Measurements from ENCODE around the gene KIF26B.

Gene KIF26B

GRCh38 chr1:245245021-245245667 lies 90.4 kb downstream of the KIF26B start:
- DNase-seq = no peak

GRCh38 chr1:245246433-245246832 lies 91.6 kb downstream of the KIF26B start:
- no peak for DNase-seq

GRCh38 chr1:245247356-245247755 lies 92.6 kb downstream of the KIF26B start:
- no peak for DNase-seq

- DNase-seq = no peak
These were observed 93.0 kb downstream of the KIF26B start for GRCh38 chr1:245247801-245248200.

- no peak for DNase-seq
These were observed 93.5 kb downstream of the KIF26B start for GRCh38 chr1:245248231-245248731.

- no peak for DNase-seq
These were observed 101.0 kb downstream of the KIF26B start for GRCh38 chr1:245255783-245256182.

- peak; percentile 1 for DNase-seq
These were observed 101.7 kb downstream of the KIF26B start for GRCh38 chr1:245256528-245256927.

GRCh38 chr1:245258271-245258920 lies 103.6 kb downstream of the KIF26B start:
- peak; percentile 2 for DNase-seq

GRCh38 chr1:245260110-245260882 lies 105.5 kb downstream of the KIF26B start:
- peak; percentile 5 for DNase-seq

- DNase-seq = no peak
These were observed 106.1 kb downstream of the KIF26B start for GRCh38 chr1:245260883-245261282.

GRCh38 chr1:245261786-245262185 lies 107.0 kb downstream of the KIF26B start:
- peak; percentile 2 for DNase-seq

- DNase-seq = no peak
These were observed 108.8 kb downstream of the KIF26B start for GRCh38 chr1:245263529-245264095.

GRCh38 chr1:245264226-245264625 lies 109.4 kb downstream of the KIF26B start:
- no peak for DNase-seq

- DNase-seq = no peak
These were observed 111.3 kb downstream of the KIF26B start for GRCh38 chr1:245266105-245266504.

GRCh38 chr1:245270063-245270462 lies 115.3 kb downstream of the KIF26B start:
- no peak for DNase-seq

GRCh38 chr1:245270972-245271371 lies 116.2 kb downstream of the KIF26B start:
- no peak for DNase-seq

- no peak for DNase-seq
These were observed 117.9 kb downstream of the KIF26B start for GRCh38 chr1:245272676-245273075.

- DNase-seq = no peak
These were observed 121.7 kb downstream of the KIF26B start for GRCh38 chr1:245276445-245276844.

GRCh38 chr1:245277276-245277675 lies 122.5 kb downstream of the KIF26B start:
- no peak for DNase-seq

GRCh38 chr1:245278846-245279245 lies 124.1 kb downstream of the KIF26B start:
- no peak for DNase-seq

GRCh38 chr1:245279346-245279745 lies 124.6 kb downstream of the KIF26B start:
- DNase-seq = no peak

GRCh38 chr1:245283001-245283400 lies 128.2 kb downstream of the KIF26B start:
- DNase-seq = no peak

- no peak for DNase-seq
These were observed 130.4 kb downstream of the KIF26B start for GRCh38 chr1:245285168-245285567.

Measured in retina (tissue), 1 donor.